Calu3 (cell line): ENCODE results near the gene BMP6. TPM values are rescaled to one million over a fixed set of nuclear protein-coding genes. Genes with fewer than 3 reads are reported as not detected.

ENCODE experiments used
- BruUV-seq: library from RNA; stranded (reverse); fragments of 400-500 nt; replicated peaks from 2 replicates; lab custom pipeline; 2021; lab: Mats Ljungman, UMichigan
- CTCF ChIA-PET: fragments of 300-600 bp; sonication (Branson Sonifier 250); formaldehyde crosslinking; loops from one replicate; lab custom pipeline; 2022; ENCODE audit warnings: antibody characterized with exemption; lab: Charles Lee
- DNase-seq: peaks from one replicate; pipeline ENCODE4 v3.0.0; 2022
- H3K27ac Mint-ChIP-seq: one replicate; pipeline ENCODE4 v1.8.0; 2022; ENCODE audit warnings: mixed read lengths; ENCODE audit not compliant: unreplicated experiment
- H3K27me3 Mint-ChIP-seq: one replicate; pipeline ENCODE4 v1.8.0; 2022; ENCODE audit warnings: mixed read lengths; ENCODE audit not compliant: unreplicated experiment
- H3K36me3 Mint-ChIP-seq: one replicate; pipeline ENCODE4 v1.8.0; 2022; ENCODE audit warnings: mild to moderate bottlenecking, moderate library complexity, mixed read lengths; ENCODE audit not compliant: insufficient read depth, unreplicated experiment
- H3K4me1 Mint-ChIP-seq: one replicate; pipeline ENCODE4 v1.8.0; 2022; ENCODE audit warnings: mild to moderate bottlenecking, low read depth, mixed read lengths; ENCODE audit not compliant: unreplicated experiment
- H3K4me3 Mint-ChIP-seq: one replicate; pipeline ENCODE4 v1.8.0; 2022; ENCODE audit warnings: mild to moderate bottlenecking, low read depth, moderate library complexity, mixed read lengths; ENCODE audit not compliant: unreplicated experiment
- H3K9me3 Mint-ChIP-seq: one replicate; pipeline ENCODE4 v1.8.0; 2022; ENCODE audit warnings: low read depth, mixed read lengths; ENCODE audit not compliant: unreplicated experiment
- intact Hi-C: fragments of 100-400 bp; cut with micrococcal nuclease; formaldehyde crosslinking; loops from one replicate; pipeline ENCODE4 v1.10.0; 2022; ENCODE audit not compliant: unreplicated experiment
- total RNA-seq: library from RNA; stranded (reverse); gene quantifications from 2 replicates; pipeline ENCODE4 v1.2.3, GENCODE V29; 2022
- TF ChIP-seq, protein P1 (sequence below): fragments of 200-600 bp; IDR thresholded peaks from one replicate; pipeline ENCODE4 v1.8.0; 2022; ENCODE audit warnings: antibody characterized with exemption; ENCODE audit not compliant: unreplicated experiment

Gene BMP6
- total RNA-seq, 1 experiment from 2014 or later, result 0.17 TPM

DNA sequence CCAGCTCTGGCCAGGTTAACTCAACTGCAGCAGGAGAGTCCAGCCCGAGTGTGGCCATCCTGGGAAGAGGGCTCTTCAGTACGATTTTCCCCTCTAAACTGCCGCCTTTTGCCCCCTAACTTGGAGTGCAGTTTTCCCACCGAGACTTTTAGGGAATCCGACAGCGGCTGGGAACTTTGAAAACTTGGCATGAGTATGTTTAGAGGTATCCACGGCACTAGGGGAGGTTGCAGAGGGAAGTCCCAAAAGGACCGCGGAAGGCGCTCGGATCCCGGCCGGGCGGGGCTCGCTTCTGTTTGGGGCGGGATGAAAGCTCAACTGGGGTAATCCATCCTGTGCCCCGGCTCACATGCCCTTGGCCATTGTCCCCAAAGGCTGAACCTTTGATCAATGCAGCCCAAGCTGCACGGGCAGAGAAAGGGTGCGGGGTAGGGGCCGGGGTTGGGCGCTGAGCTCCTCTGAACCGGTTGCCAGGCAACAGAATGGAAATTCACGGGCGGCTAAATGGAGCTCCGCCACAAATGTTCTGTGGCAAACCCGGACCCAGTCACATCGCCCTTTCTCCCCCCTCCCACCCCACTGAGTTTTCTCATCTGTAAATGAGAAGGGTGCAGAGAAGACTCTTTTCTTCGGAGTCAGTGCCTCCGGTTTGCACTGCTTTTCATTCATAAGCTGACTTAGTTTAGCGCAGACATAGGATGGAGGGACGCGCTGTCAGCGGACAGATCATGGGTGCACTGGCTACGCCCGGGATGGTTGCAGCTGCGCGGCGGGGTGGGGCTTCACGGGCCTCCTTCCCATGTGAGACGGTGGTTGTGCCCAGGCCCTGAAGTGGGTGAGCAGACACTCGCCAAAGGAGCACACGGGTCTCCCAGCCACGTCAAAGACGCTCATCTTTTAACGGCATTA lies 2.3 kb downstream of the BMP6 start:
- H3K36me3 Mint-ChIP-seq, result peaks cover 7% of the 10 kb centered on the region
- intact Hi-C loops, result loop anchor here (10.0 kb wide), 1 partner anchor 157 kb away; no protein-coding TSS in a partner anchor
- H3K4me1 Mint-ChIP-seq, result no peaks in the 10 kb centered on the region
- H3K9me3 Mint-ChIP-seq, result no peaks in the 10 kb centered on the region
- DNase-seq, result peak; percentile 1
- peak overlapping the region; percentile 59 for H3K4me3 Mint-ChIP-seq
- no peak overlapping the region for H3K27ac Mint-ChIP-seq
- H3K27me3 Mint-ChIP-seq, result peaks cover 54% of the 10 kb centered on the region
- BruUV-seq, result no TSS peak
- TF ChIP-seq, protein P1, sequence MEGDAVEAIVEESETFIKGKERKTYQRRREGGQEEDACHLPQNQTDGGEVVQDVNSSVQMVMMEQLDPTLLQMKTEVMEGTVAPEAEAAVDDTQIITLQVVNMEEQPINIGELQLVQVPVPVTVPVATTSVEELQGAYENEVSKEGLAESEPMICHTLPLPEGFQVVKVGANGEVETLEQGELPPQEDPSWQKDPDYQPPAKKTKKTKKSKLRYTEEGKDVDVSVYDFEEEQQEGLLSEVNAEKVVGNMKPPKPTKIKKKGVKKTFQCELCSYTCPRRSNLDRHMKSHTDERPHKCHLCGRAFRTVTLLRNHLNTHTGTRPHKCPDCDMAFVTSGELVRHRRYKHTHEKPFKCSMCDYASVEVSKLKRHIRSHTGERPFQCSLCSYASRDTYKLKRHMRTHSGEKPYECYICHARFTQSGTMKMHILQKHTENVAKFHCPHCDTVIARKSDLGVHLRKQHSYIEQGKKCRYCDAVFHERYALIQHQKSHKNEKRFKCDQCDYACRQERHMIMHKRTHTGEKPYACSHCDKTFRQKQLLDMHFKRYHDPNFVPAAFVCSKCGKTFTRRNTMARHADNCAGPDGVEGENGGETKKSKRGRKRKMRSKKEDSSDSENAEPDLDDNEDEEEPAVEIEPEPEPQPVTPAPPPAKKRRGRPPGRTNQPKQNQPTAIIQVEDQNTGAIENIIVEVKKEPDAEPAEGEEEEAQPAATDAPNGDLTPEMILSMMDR, result no peak
- CTCF ChIA-PET, result interaction anchor here (0.6 kb wide), 1 partner anchor 20 kb away, joined by 3 read pairs; no protein-coding TSS in a partner anchor

DNA sequence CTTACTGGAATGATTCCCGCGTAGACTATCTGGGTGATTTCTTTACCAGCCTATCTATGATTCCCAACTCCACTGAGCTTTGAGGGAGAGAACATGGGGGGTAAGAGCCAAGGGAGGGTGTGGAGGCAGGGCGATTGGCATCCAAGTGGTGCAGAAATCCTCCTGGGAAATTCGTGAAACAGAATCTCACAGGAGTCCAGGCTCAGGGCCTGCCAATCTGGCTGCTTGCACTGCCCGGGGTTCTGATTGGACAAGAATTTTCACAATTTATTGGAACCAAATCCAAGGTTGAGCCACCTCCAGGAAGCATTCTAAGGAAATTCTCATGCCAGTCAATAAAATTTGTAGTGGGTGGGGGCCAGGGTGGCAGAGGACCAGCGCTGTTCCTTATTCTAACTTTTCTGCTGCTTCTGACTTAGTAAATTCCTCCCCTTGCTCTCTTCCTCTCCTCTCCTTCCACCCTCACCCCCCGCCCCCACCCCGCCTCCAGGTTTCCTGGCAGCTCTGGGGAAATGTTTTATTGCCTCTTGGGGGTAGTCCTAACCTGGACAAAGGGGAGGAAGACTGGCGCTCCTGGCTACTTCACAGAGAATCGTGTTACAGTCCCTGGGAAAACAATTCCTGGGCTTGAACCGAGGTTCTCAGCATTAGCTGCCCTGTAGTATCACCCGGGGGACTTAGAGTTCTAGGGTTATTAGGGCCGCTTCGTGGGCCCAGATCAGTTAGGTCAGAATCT lies 3.1 kb downstream of the BMP6 start:
- TF ChIP-seq, protein P1, result no peak
- intact Hi-C loops, result loop anchor here (10.0 kb wide), 1 partner anchor 156 kb away; no protein-coding TSS in a partner anchor
- CTCF ChIA-PET, result no interaction called here
- no peaks in the 10 kb centered on the region for H3K9me3 Mint-ChIP-seq
- H3K4me1 Mint-ChIP-seq, result no peaks in the 10 kb centered on the region
- no TSS peak for BruUV-seq
- no peak overlapping the region for H3K4me3 Mint-ChIP-seq
- no peak for DNase-seq
- no peak overlapping the region for H3K27ac Mint-ChIP-seq
- H3K36me3 Mint-ChIP-seq, result peaks cover 7% of the 10 kb centered on the region
- H3K27me3 Mint-ChIP-seq, result peaks cover 48% of the 10 kb centered on the region

DNA sequence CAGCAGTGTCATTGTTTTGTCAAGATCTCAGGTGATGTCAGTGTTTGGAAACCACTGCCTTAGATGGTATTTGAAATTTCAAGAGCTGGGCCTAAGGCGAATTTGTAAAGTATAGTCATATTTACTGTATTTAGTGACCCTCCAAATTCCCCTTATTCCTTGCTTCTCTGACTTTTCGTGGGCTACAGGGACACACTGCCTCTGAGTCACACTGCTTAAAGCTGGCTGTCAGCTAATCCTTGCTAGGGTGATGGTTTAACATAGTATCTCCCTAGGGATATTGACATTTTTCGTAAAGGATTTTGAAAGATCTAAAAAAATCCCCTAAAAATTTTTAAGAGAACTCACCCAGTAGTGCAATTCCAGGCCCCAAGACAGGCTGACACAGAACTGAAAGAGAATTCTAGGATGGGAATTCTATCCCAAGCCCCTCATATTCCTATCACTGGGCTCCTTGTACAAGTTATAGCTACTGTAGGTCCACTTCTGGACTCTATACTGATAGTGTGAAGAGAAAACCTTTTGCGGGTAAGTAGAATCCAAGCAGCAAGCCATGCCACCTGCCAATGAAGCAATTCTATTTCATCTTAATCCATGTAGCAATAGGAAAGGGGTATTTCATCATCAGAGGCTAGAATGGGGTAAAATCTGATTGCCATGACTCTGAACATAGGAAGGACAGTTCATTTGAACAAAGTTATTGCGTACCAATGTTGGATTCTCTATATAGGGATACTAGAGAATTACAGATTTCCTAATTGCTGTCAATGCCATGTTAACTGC lies 4.3 kb downstream of the BMP6 start:
- peaks cover 43% of the 10 kb centered on the region for H3K27me3 Mint-ChIP-seq
- H3K27ac Mint-ChIP-seq, result no peak overlapping the region
- DNase-seq, result no peak
- no TSS peak for BruUV-seq
- intact Hi-C loops, result no loop called here
- TF ChIP-seq, protein P1, result no peak
- H3K4me3 Mint-ChIP-seq, result no peak overlapping the region
- CTCF ChIA-PET, result no interaction called here
- peaks cover 7% of the 10 kb centered on the region for H3K36me3 Mint-ChIP-seq
- no peaks in the 10 kb centered on the region for H3K4me1 Mint-ChIP-seq
- H3K9me3 Mint-ChIP-seq, result no peaks in the 10 kb centered on the region

DNA sequence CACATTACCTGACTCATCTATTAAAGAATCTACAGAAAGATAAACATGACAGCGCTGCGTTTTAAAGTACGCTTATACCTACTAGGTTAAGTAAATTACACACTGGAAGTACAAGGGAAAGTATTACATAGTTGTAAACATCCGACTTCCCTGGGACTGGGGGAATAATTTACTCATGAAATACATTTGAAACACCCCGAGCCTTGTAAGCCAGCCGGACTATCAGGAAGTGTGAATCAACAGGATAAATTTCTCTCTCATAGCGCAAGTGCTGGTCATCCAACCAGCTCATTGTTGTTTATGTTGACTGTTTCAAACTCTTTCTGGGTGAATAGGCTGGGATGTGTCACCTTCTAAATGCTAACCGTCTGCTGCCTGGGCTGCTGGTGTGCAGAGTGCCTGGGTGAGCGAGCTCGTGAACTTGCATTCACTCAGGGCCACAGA lies 4.9 kb downstream of the BMP6 start:
- peak overlapping the region; percentile 7 for H3K27ac Mint-ChIP-seq
- intact Hi-C loops, result no loop called here
- H3K36me3 Mint-ChIP-seq, result peaks cover 6% of the 10 kb centered on the region
- no TSS peak for BruUV-seq
- no peaks in the 10 kb centered on the region for H3K4me1 Mint-ChIP-seq
- no peaks in the 10 kb centered on the region for H3K9me3 Mint-ChIP-seq
- TF ChIP-seq, protein P1, result no peak
- CTCF ChIA-PET, result interaction anchor here (0.7 kb wide), 1 partner anchor 1074 kb away, joined by 3 read pairs; no protein-coding TSS in a partner anchor
- no peak overlapping the region for H3K4me3 Mint-ChIP-seq
- H3K27me3 Mint-ChIP-seq, result peaks cover 43% of the 10 kb centered on the region
- peak; percentile 2 for DNase-seq
